Neural progenitor cell (in vitro differentiated cells): ENCODE data around the gene VOPP1.

Experiments
- EZH2 ChIP-seq: fragments of 200-600 bp; sonication (generic); IDR thresholded peaks from 2 replicates; pipeline ENCODE4 v1.6.1; 2017; ENCODE audit warnings: antibody characterized with exemption, mild to moderate bottlenecking, moderate library complexity
- EZH2phosphoT487 ChIP-seq: fragments of 200-600 bp; sonication (generic); IDR thresholded peaks from 2 replicates; pipeline ENCODE4 v1.6.1; 2017; ENCODE audit warnings: antibody characterized with exemption

GRCh38 chr7:55441002-55441401, 131.3 kb downstream of the VOPP1 start:
- TF ChIP-seq EZH2phosphoT487 (no peak), EZH2 (no peak)
